HG03439 (cell line): Measurements from ENCODE around the gene BCL2L2.
A peak's percentile ranks its signal among the peaks of the same experiment; 100 is the strongest.
"Not testable (repeated sequence)": the region's sequence is repeated elsewhere in the genome, so short reads cannot be mapped to it uniquely, and the experiment has no call there.

Source experiments
- ATAC-seq: cut with Tn5 transposase; IDR thresholded peaks from one replicate; pipeline ENCODE4 v1.9.1; 2021; ENCODE audit warnings: mild to moderate bottlenecking, moderate library complexity; ENCODE audit not compliant: unreplicated experiment

BCL2L2 gene

GRCh38 chr14:23322568-23323517, 16.2 kb downstream of the BCL2L2 start:
- no peak for ATAC-seq

GRCh38 chr14:23323838-23324454, 17.3 kb downstream of the BCL2L2 start:
- no peak for ATAC-seq

GRCh38 chr14:23324455-23324846, 17.8 kb downstream of the BCL2L2 start:
- ATAC-seq, result no peak

- no peak for ATAC-seq
Measured at GRCh38 chr14:23324993-23325392, 18.4 kb downstream of the BCL2L2 start.

- not testable (repeated sequence) for ATAC-seq
Measured at GRCh38 chr14:23325746-23326145, 19.1 kb downstream of the BCL2L2 start.

- ATAC-seq, result no peak
Measured at GRCh38 chr14:23326491-23327332, 20.1 kb downstream of the BCL2L2 start.

- ATAC-seq, result peak; percentile 61
Measured at GRCh38 chr14:23327947-23328744, 21.5 kb downstream of the BCL2L2 start.

- ATAC-seq, result no peak
Measured at GRCh38 chr14:23335623-23336022, 29.0 kb downstream of the BCL2L2 start.

GRCh38 chr14:23339506-23340268, 33.1 kb downstream of the BCL2L2 start:
- no peak for ATAC-seq

- no peak for ATAC-seq
Measured at GRCh38 chr14:23344481-23344880, 37.8 kb downstream of the BCL2L2 start.

GRCh38 chr14:23345987-23346692, 39.5 kb downstream of the BCL2L2 start:
- ATAC-seq, result no peak

- no peak for ATAC-seq
Measured at GRCh38 chr14:23346693-23347405, 40.2 kb downstream of the BCL2L2 start.

GRCh38 chr14:23347406-23348296, 41.0 kb downstream of the BCL2L2 start:
- ATAC-seq, result no peak

GRCh38 chr14:23348297-23348655, 41.6 kb downstream of the BCL2L2 start:
- ATAC-seq, result no peak

GRCh38 chr14:23349156-23349845, 42.7 kb downstream of the BCL2L2 start:
- ATAC-seq, result no peak

- ATAC-seq, result no peak
Measured at GRCh38 chr14:23351681-23352505, 45.3 kb downstream of the BCL2L2 start.
